ENCODE measurements around the gene DGAT2. TPM values are rescaled to one million over a fixed set of nuclear protein-coding genes. Genes with fewer than 3 reads are reported as not detected.

The DGAT2 gene
- total RNA-seq, 2 donors from 2014 or later: 6.0 to 14.2 TPM

DNA sequence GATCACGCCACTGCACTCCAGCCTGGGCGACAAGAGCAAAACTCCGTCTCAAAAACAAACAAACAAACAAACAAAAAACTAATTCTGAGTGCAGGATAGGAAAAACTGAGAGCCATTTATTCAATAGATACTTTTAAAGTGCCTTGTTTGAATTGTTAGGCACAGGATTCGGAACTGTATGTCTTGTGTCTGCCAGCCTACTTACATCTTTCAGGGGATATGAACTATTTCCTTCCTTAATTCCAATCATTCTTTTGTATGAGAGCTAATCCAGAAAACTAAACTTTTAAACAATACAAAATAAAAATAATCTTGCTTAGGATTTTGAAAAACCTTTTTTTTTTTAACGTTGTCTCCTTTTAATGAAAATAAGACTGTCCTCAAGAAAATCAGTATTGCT lies 59.0 kb downstream of the DGAT2 start:
- Histone ChIP-seq H3K9ac (ENCODE audit: extremely low read depth, low read length, poor library complexity, severe bottlenecking) (no peak overlapping the region), H3K4me3 (ENCODE audit: low read length) (no peak overlapping the region)
- WGBS, 2 experiments (ENCODE audit: insufficient coverage in 1 of 2, insufficient read length in 1 of 2): 100% methylated on average over 3 of the region's 5 CpGs; no CpG with 5 or more reads in 1 of the 2 experiments

DNA sequence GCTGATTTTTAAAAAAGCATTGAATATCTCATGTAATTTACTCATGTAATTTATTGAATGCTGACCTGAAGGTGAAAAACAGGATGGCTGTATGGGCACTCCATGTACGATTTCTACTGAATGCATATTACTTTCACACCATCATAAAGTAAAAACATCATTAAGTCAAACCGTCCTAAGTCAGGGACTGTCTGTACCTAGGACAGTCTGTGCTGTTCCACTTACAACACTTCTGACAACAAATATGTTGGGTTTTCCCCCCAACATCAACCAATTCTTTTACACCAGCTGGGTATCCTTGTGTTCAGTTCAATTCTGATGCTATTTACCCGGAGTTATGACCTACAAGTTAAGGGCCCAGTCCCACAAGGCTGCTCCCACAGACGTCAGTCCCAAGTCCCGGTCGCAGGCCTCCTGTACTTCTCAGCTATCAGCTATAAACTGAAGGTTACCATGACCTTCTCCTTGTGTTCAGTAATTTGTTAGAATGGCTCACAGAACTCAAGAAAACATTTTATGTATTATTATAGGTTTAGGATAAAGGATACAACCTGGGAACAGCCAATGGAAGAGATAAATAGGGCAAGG lies 63.4 kb downstream of the DGAT2 start:
- Mint-ChIP-seq H3K27me3 (ENCODE audit: insufficient read depth) (no peaks in the 10 kb centered on the region), H3K4me1 (no peaks in the 10 kb centered on the region), H3K36me3 (ENCODE audit: low read depth) (peaks cover 24% of the 10 kb centered on the region), H3K4me3 (no peak overlapping the region), H3K27ac (no peak overlapping the region), H3K9me3 (peaks cover 15% of the 10 kb centered on the region)
- 92 to 97% methylated on average over 5 to 6 of the region's 6 CpGs for WGBS, 2 experiments (ENCODE audit: insufficient coverage in 1 of 2, insufficient read length in 1 of 2)
- H3K9me3 ChIP-seq (ENCODE audit: control insufficient read depth, low read length): peaks cover 11% of the 10 kb centered on the region
- no peak overlapping the region for H3K4me3 ChIP-seq (ENCODE audit: low read length)
- H3K27me3 ChIP-seq (ENCODE audit: control insufficient read depth, insufficient read depth, low read length, poor library complexity, severe bottlenecking): no peaks in the 10 kb centered on the region
- DNase-seq: no peak
- H3K36me3 ChIP-seq (ENCODE audit: control insufficient read depth, insufficient read depth, low read length): peaks cover 4% of the 10 kb centered on the region
- TF ChIP-seq CTCF (conservative IDR thresholded peaks at IDR 0.05): no peak
- no peak overlapping the region for H3K27ac ChIP-seq (ENCODE audit: low read depth, low read length)
- no peaks in the 10 kb centered on the region for H3K4me1 ChIP-seq (ENCODE audit: control insufficient read depth, insufficient read depth, low read length)
- no peak overlapping the region for H3K9ac ChIP-seq (ENCODE audit: extremely low read depth, low read length, poor library complexity, severe bottlenecking)

More for the DNA sequence above, 59.0 kb downstream of the DGAT2 start:
- Histone ChIP-seq H3K36me3 (ENCODE audit: control insufficient read depth, insufficient read depth, low read length) (peaks cover 4% of the 10 kb centered on the region), H3K4me1 (ENCODE audit: control insufficient read depth, insufficient read depth, low read length) (no peaks in the 10 kb centered on the region), H3K27me3 (ENCODE audit: control insufficient read depth, insufficient read depth, low read length, poor library complexity, severe bottlenecking) (no peaks in the 10 kb centered on the region), H3K9me3 (ENCODE audit: control insufficient read depth, low read length) (no peaks in the 10 kb centered on the region), H3K27ac (ENCODE audit: low read depth, low read length) (no peak overlapping the region)
- Mint-ChIP-seq H3K36me3 (ENCODE audit: low read depth) (peaks cover 8% of the 10 kb centered on the region), H3K9me3 (no peaks in the 10 kb centered on the region), H3K4me3 (no peak overlapping the region), H3K27ac (no peak overlapping the region), H3K27me3 (ENCODE audit: insufficient read depth) (no peaks in the 10 kb centered on the region), H3K4me1 (peaks cover 7% of the 10 kb centered on the region)
- DNase-seq: no peak
- no peak for TF ChIP-seq CTCF (conservative IDR thresholded peaks at IDR 0.05)

- Histone ChIP-seq H3K4me3 (ENCODE audit: low read length) (no peak overlapping the region), H3K4me1 (ENCODE audit: control insufficient read depth, insufficient read depth, low read length) (no peaks in the 10 kb centered on the region), H3K36me3 (ENCODE audit: control insufficient read depth, insufficient read depth, low read length) (peaks cover 4% of the 10 kb centered on the region), H3K9ac (ENCODE audit: extremely low read depth, low read length, poor library complexity, severe bottlenecking) (no peak overlapping the region), H3K27ac (ENCODE audit: low read depth, low read length) (no peak overlapping the region), H3K27me3 (ENCODE audit: control insufficient read depth, insufficient read depth, low read length, poor library complexity, severe bottlenecking) (no peaks in the 10 kb centered on the region), H3K9me3 (ENCODE audit: control insufficient read depth, low read length) (peaks cover 11% of the 10 kb centered on the region)
- no peak for DNase-seq
- peaks cover 15% of the 10 kb centered on the region for H3K9me3 Mint-ChIP-seq
- 90% methylated on average over 3 of the region's 3 CpGs; no CpG with 5 or more reads in 1 of the 2 experiments for WGBS, 2 experiments (ENCODE audit: insufficient coverage in 1 of 2, insufficient read length in 1 of 2)
- no peaks in the 10 kb centered on the region for H3K4me1 Mint-ChIP-seq
- H3K36me3 Mint-ChIP-seq (ENCODE audit: low read depth): peaks cover 30% of the 10 kb centered on the region
- no peak overlapping the region for H3K4me3 Mint-ChIP-seq
- no peak for TF ChIP-seq CTCF (conservative IDR thresholded peaks at IDR 0.05)
- H3K27me3 Mint-ChIP-seq (ENCODE audit: insufficient read depth): no peaks in the 10 kb centered on the region
- no peak overlapping the region for H3K27ac Mint-ChIP-seq
Measured at GRCh38 chr11:75834728-75835127, 66.2 kb downstream of the DGAT2 start.

Data from endodermal cell (in vitro differentiated cells).